IMR-90 (cell line): ENCODE results near the gene DGAT2.

Experiments used
- CEBPB ChIP-seq: IDR thresholded peaks from 2 replicates; pipeline ENCODE4 v1.6.1; 2012; ENCODE audit warnings: low read depth, low read length, improper control_type of control experiment
- MAFK ChIP-seq: IDR thresholded peaks from 2 replicates; pipeline ENCODE4 v1.6.1; 2012; ENCODE audit warnings: low read depth, low read length, improper control_type of control experiment
- MAZ ChIP-seq: IDR thresholded peaks from 2 replicates; pipeline ENCODE4 v1.6.1; 2012; ENCODE audit warnings: low read depth, mild to moderate bottlenecking, low read length, improper control_type of control experiment, moderate library complexity, borderline replicate concordance
- NFE2L2 ChIP-seq: fragments of 150-350 bp; IDR thresholded peaks from 2 replicates; pipeline ENCODE4 v1.6.1; 2016; ENCODE audit warnings: low read depth, mild to moderate bottlenecking, low read length
- POLR2A ChIP-seq: IDR thresholded peaks from 2 replicates; pipeline ENCODE4 v1.6.1; 2012; ENCODE audit warnings: mild to moderate bottlenecking, low read depth, low read length
- RAD21 ChIP-seq: IDR thresholded peaks from 2 replicates; pipeline ENCODE4 v1.6.1; 2012; ENCODE audit warnings: low read length, improper control_type of control experiment
- RCOR1 ChIP-seq: IDR thresholded peaks from 2 replicates; pipeline ENCODE4 v1.6.1; 2012; ENCODE audit warnings: mild to moderate bottlenecking, low read length, improper control_type of control experiment; ENCODE audit not compliant: insufficient replicate concordance
- TF ChIP-seq, protein P1 (sequence below): conservative IDR thresholded peaks from 2 replicates; pipeline ENCODE4 v1.5.1; 2012; ENCODE audit warnings: mild to moderate bottlenecking, low read depth, low read length, improper control_type of control experiment

DNA sequence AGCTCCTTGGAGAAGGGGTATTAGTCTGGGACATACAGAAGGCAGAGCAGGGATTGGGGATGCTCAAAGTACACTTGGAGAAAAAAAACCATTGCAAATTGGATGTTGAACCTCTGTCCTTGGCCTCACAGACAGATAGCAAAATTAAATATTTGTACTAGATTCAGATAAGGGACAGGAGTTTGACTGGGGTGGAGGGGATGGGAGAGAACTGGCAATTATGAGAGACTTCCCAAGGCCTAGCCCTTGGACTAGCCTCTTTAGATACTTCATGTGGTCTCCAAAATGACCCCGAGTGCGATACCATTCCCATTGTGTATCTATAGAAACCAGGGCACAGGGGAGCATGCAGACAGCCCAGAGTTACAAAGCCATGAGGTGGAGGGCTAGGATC is 15.5 kb downstream of the DGAT2 start:
- no peak for TF ChIP-seq MAZ
- no peak for TF ChIP-seq RAD21
- TF ChIP-seq, protein P1, sequence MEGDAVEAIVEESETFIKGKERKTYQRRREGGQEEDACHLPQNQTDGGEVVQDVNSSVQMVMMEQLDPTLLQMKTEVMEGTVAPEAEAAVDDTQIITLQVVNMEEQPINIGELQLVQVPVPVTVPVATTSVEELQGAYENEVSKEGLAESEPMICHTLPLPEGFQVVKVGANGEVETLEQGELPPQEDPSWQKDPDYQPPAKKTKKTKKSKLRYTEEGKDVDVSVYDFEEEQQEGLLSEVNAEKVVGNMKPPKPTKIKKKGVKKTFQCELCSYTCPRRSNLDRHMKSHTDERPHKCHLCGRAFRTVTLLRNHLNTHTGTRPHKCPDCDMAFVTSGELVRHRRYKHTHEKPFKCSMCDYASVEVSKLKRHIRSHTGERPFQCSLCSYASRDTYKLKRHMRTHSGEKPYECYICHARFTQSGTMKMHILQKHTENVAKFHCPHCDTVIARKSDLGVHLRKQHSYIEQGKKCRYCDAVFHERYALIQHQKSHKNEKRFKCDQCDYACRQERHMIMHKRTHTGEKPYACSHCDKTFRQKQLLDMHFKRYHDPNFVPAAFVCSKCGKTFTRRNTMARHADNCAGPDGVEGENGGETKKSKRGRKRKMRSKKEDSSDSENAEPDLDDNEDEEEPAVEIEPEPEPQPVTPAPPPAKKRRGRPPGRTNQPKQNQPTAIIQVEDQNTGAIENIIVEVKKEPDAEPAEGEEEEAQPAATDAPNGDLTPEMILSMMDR = no peak
- no peak for TF ChIP-seq POLR2A
- TF ChIP-seq MAFK = no peak
- no peak for TF ChIP-seq CEBPB
- no peak for TF ChIP-seq NFE2L2
- no peak for TF ChIP-seq RCOR1
